Endothelial cell of umbilical vein (primary cell): ENCODE results near the gene FUT6.
"Not testable (repeated sequence)": the region's sequence is repeated elsewhere in the genome, so short reads cannot be mapped to it uniquely, and the experiment has no call there.

Source experiments
- EZH2 ChIP-seq: IDR thresholded peaks from 2 replicates; pipeline ENCODE4 v1.6.1; 2012; ENCODE audit warnings: borderline replicate concordance, low read depth, mild to moderate bottlenecking, moderate library complexity, low read length, inconsistent platforms; ENCODE audit not compliant: severe bottlenecking
- POLR2AphosphoS5 ChIP-seq: IDR thresholded peaks from 2 replicates; pipeline ENCODE4 v1.6.1; 2012; ENCODE audit warnings: low read depth, mild to moderate bottlenecking, control low read depth, low read length, moderate library complexity; ENCODE audit not compliant: insufficient read depth
- TF ChIP-seq, protein P1 (sequence below), 2 donors: IDR thresholded peaks; 1 replicate in 1 of 2; 2 replicates in 1 of 2; pipeline ENCODE4 v1.5.1; 2011; ENCODE audit warnings: low read length in 2 of 2, mild to moderate bottlenecking in 2 of 2, moderate library complexity in 2 of 2, control low read depth in 1 of 2, inconsistent platforms in 1 of 2, low read depth in 1 of 2; ENCODE audit not compliant: insufficient read depth in 1 of 2; ENCODE audit errors: extremely low read depth in 1 of 2

DNA sequence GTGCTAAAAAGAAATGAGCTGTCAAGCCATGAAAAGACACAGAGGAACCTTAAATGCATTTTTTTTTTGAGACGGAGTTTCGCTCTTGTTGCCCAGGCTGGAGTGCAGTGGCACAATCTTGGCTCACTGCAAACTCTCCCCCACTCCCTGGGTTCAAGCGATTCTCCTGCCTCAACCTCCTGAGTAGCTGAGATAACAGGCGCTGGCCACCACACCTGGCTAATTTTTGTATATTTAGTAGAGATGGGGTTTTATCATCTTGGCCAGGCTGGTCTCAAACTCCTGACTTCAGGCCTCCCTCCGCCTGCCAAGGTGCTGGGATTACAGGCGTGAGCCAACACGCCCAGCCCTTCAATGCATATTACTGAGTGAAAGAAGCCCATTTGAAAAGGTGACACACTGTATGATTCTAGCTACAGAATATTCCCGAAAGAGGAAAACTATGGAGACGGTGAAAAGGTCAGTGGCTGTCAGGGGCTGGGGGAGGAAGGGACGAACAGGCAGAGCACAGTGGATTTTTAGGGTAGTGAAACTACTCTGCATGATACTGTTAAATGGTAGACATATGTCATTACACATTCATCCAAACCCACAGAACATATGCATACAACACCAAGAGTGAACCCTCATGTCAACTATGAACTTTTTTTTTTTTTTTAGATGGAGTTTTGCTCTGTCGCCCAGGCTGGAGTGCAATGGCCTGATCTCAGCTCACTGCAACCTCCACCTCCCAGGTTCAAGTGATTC, 44.7 kb upstream of the FUT6 start:
- TF ChIP-seq, protein P1, sequence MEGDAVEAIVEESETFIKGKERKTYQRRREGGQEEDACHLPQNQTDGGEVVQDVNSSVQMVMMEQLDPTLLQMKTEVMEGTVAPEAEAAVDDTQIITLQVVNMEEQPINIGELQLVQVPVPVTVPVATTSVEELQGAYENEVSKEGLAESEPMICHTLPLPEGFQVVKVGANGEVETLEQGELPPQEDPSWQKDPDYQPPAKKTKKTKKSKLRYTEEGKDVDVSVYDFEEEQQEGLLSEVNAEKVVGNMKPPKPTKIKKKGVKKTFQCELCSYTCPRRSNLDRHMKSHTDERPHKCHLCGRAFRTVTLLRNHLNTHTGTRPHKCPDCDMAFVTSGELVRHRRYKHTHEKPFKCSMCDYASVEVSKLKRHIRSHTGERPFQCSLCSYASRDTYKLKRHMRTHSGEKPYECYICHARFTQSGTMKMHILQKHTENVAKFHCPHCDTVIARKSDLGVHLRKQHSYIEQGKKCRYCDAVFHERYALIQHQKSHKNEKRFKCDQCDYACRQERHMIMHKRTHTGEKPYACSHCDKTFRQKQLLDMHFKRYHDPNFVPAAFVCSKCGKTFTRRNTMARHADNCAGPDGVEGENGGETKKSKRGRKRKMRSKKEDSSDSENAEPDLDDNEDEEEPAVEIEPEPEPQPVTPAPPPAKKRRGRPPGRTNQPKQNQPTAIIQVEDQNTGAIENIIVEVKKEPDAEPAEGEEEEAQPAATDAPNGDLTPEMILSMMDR (IDR thresholded peaks at IDR 0.05; ENCODE audit: extremely low read depth in 1 of 2, insufficient read depth in 1 of 2, low read depth in 1 of 2, low read length in 2 of 2), result not testable (repeated sequence)
- TF ChIP-seq POLR2AphosphoS5, EZH2: not testable (repeated sequence)
